Astrocyte of the spinal cord (primary cell): ENCODE results near the gene SVIL.

ENCODE experiments used
- DNase-seq: peaks from one replicate; pipeline ENCODE4 v3.0.0; 2011; ENCODE audit warnings: low read depth, low spot score
- H3K4me3 ChIP-seq: 2 replicates; pipeline ENCODE4 v1.5.1; 2011; ENCODE audit warnings: low read depth, mild to moderate bottlenecking, low read length, moderate library complexity
- CTCF ChIP-seq: IDR thresholded peaks from 2 replicates; pipeline ENCODE4 v1.5.1; 2012; ENCODE audit warnings: low read depth, mild to moderate bottlenecking, low read length, inconsistent platforms
- in situ Hi-C: cut with HindIII; loops from 2 replicates; pipeline ENCODE4 v1.10.0; 2017; ENCODE audit warnings: low sequenced_read_pairs

SVIL gene

GRCh38 chr10:29435809-29436501 lies 198.8 kb downstream of the SVIL start:
- in situ Hi-C loops, result no loop called here
- no peak overlapping the region for H3K4me3 ChIP-seq
- TF ChIP-seq CTCF, result no peak
- DNase-seq, result peak; percentile 55

- no peak for TF ChIP-seq CTCF
- DNase-seq, result no peak
- in situ Hi-C loops, result no loop called here
- H3K4me3 ChIP-seq, result no peak overlapping the region
Observed at GRCh38 chr10:29434111-29434510, 200.7 kb downstream of the SVIL start.

GRCh38 chr10:29431711-29432110 lies 203.1 kb downstream of the SVIL start:
- no peak overlapping the region for H3K4me3 ChIP-seq
- TF ChIP-seq CTCF, result no peak
- in situ Hi-C loops, result no loop called here
- no peak for DNase-seq

GRCh38 chr10:29430101-29430500 lies 204.7 kb downstream of the SVIL start:
- in situ Hi-C loops, result no loop called here
- DNase-seq, result no peak
- no peak overlapping the region for H3K4me3 ChIP-seq
- no peak for TF ChIP-seq CTCF

- in situ Hi-C loops, result no loop called here
- no peak overlapping the region for H3K4me3 ChIP-seq
- no peak for DNase-seq
- no peak for TF ChIP-seq CTCF
Observed at GRCh38 chr10:29428486-29428885, 206.3 kb downstream of the SVIL start.

GRCh38 chr10:29427667-29428066 lies 207.1 kb downstream of the SVIL start:
- H3K4me3 ChIP-seq, result no peak overlapping the region
- DNase-seq, result no peak
- no peak for TF ChIP-seq CTCF
- in situ Hi-C loops, result no loop called here
